ENCODE results near the gene NOS1AP.

- no peak for TF ChIP-seq CTCF (IDR thresholded peaks at IDR 0.05)
- no peak for TF ChIP-seq POLR2A (IDR thresholded peaks at IDR 0.05)
Measured at GRCh38 chr1:162368451-162368850, 299.0 kb downstream of the NOS1AP start.

Data from lower leg skin (tissue), 3 donors.